OCI-LY7 (cell line): ENCODE data around the gene IKBKE. TPM values are rescaled to one million over a fixed set of nuclear protein-coding genes. Genes with fewer than 3 reads are reported as not detected.

Experiments
- BruUV-seq: library from RNA; stranded (reverse); fragments of 400-500 nt; replicated peaks from 2 replicates; lab custom pipeline; 2021; lab: Mats Ljungman, UMichigan
- CTCF ChIA-PET: fragments of 300-600 bp; sonication (Branson Sonifier 250); formaldehyde crosslinking; loops from one replicate; lab custom pipeline; 2022; ENCODE audit warnings: antibody characterized with exemption; ENCODE audit not compliant: unreplicated experiment; lab: Charles Lee
- POLR2A ChIA-PET: fragments of 300-600 bp; sonication (Branson Sonifier 250); formaldehyde crosslinking; loops from one replicate; lab custom pipeline; 2022; ENCODE audit warnings: antibody characterized with exemption; lab: Charles Lee
- DNase-seq: peaks from one replicate; pipeline ENCODE4 v3.0.0-alpha.2; 2015; ENCODE audit warnings: low spot score
- H2AFZ ChIP-seq: fragments of 200-600 bp; sonication (generic), shearing (Covaris generic); 2 replicates; pipeline ENCODE4 v1.6.1; 2014; ENCODE audit warnings: mild to moderate bottlenecking, antibody characterized with exemption, low read length, moderate library complexity
- H3K27ac ChIP-seq: fragments of 200-600 bp; sonication (generic); 2 replicates; pipeline ENCODE4 v1.5.1; 2014; ENCODE audit warnings: mixed run types, low read depth, mild to moderate bottlenecking, moderate library complexity, low read length, inconsistent platforms; ENCODE audit not compliant: poor library complexity, severe bottlenecking
- H3K36me3 ChIP-seq: fragments of 200-600 bp; sonication (generic); 2 replicates; pipeline ENCODE4 v1.6.1; 2014; ENCODE audit warnings: mild to moderate bottlenecking, antibody characterized with exemption, low read length, moderate library complexity, mixed read lengths; ENCODE audit not compliant: insufficient read depth
- H3K4me1 ChIP-seq: fragments of 200-600 bp; sonication (generic); 2 replicates; pipeline ENCODE4 v1.5.1; 2014; ENCODE audit warnings: mild to moderate bottlenecking, low read length; ENCODE audit not compliant: insufficient read depth, poor library complexity, severe bottlenecking
- H3K4me2 ChIP-seq: fragments of 200-600 bp; sonication (generic); 2 replicates; pipeline ENCODE4 v1.6.1; 2014; ENCODE audit warnings: mild to moderate bottlenecking, low read length
- H3K4me3 ChIP-seq: fragments of 200-600 bp; sonication (generic); 2 replicates; pipeline ENCODE4 v1.5.1; 2014; ENCODE audit warnings: mild to moderate bottlenecking, low read depth, low read length; ENCODE audit not compliant: poor library complexity, severe bottlenecking
- H3K79me2 ChIP-seq: fragments of 200-600 bp; sonication (generic); 2 replicates; pipeline ENCODE4 v1.6.1; 2016; ENCODE audit warnings: low read depth, mild to moderate bottlenecking, low read length, moderate library complexity, mixed read lengths; ENCODE audit not compliant: insufficient read depth
- H3K9me2 ChIP-seq: fragments of 200-600 bp; sonication (generic); 2 replicates; pipeline ENCODE4 v1.6.1; 2016; ENCODE audit warnings: mild to moderate bottlenecking, low read length, mixed read lengths; ENCODE audit not compliant: insufficient read depth
- H3K9me3 ChIP-seq: fragments of 200-600 bp; sonication (generic); 2 replicates; pipeline ENCODE4 v1.6.1; 2014; ENCODE audit warnings: mild to moderate bottlenecking, mixed run types, low read length, mixed read lengths
- H4K20me1 ChIP-seq: fragments of 200-600 bp; sonication (generic); 2 replicates; pipeline ENCODE4 v1.6.1; 2014; ENCODE audit warnings: mild to moderate bottlenecking, antibody characterized with exemption, low read length, moderate library complexity, mixed read lengths; ENCODE audit not compliant: insufficient read depth
- CTCF ChIP-seq: fragments of 200-600 bp; sonication (generic); conservative IDR thresholded peaks from 2 replicates; pipeline ENCODE4 v1.5.1; 2014; ENCODE audit warnings: mild to moderate bottlenecking, antibody characterized with exemption, low read length, moderate library complexity, mixed read lengths
- EZH2phosphoT487 ChIP-seq: fragments of 200-600 bp; sonication (generic); IDR thresholded peaks from 2 replicates; pipeline ENCODE4 v1.6.1; 2018; ENCODE audit warnings: low read depth, borderline replicate concordance, mild to moderate bottlenecking, mixed run types, antibody characterized with exemption, low read length, moderate library complexity, mixed read lengths
- intact Hi-C: fragments of 100-400 bp; cut with micrococcal nuclease; formaldehyde crosslinking; loops from one replicate; pipeline ENCODE4 v1.10.0; 2022; ENCODE audit not compliant: unreplicated experiment
- total RNA-seq, 2 experiments: library from RNA; depleted of rRNA in 1 of 2; stranded (reverse); fragments of >200 nt in 1 of 2; shearing (Covaris generic) in 1 of 2; gene quantifications; 2 replicates each; pipeline ENCODE4 v1.2.3, GENCODE V29; 2014 to 2022

IKBKE gene
- total RNA-seq, 2 experiments from 2014 or later: 23.9 to 38.5 TPM

- DNase-seq: no peak
- CTCF ChIA-PET: no interaction called here
- H4K20me1 ChIP-seq: no peaks in the 10 kb centered on the region
- H3K79me2 ChIP-seq: no peaks in the 10 kb centered on the region
- no peak overlapping the region for H3K27ac ChIP-seq
- H3K36me3 ChIP-seq: no peaks in the 10 kb centered on the region
- BruUV-seq: no TSS peak
- H2AFZ ChIP-seq: no peak overlapping the region
- intact Hi-C loops: loop anchor here (5.0 kb wide), 1 partner anchor 40 kb away; no protein-coding TSS in a partner anchor
- POLR2A ChIA-PET: interaction anchor here (0.7 kb wide), 1 partner anchor 14 kb away, joined by 6 read pairs; no protein-coding TSS in a partner anchor
- peaks cover 14% of the 10 kb centered on the region for H3K4me1 ChIP-seq
- no peak overlapping the region for H3K4me3 ChIP-seq
- no peak overlapping the region for H3K4me2 ChIP-seq
- TF ChIP-seq EZH2phosphoT487 (no peak), CTCF (no peak)
- H3K9me3 ChIP-seq: no peaks in the 10 kb centered on the region
- H3K9me2 ChIP-seq: no peaks in the 10 kb centered on the region
Measured at GRCh38 chr1:206537141-206537540, 66.9 kb downstream of the IKBKE start.

GRCh38 chr1:206538086-206538770 is 68.0 kb downstream of the IKBKE start:
- CTCF ChIA-PET: no interaction called here
- no peak overlapping the region for H3K4me3 ChIP-seq
- H4K20me1 ChIP-seq: no peaks in the 10 kb centered on the region
- intact Hi-C loops: loop anchor here (5.0 kb wide), 1 partner anchor 41 kb away; no protein-coding TSS in a partner anchor
- peaks cover 14% of the 10 kb centered on the region for H3K4me1 ChIP-seq
- POLR2A ChIA-PET: no interaction called here
- H3K27ac ChIP-seq: no peak overlapping the region
- H2AFZ ChIP-seq: no peak overlapping the region
- TF ChIP-seq CTCF (no peak), EZH2phosphoT487 (no peak)
- no peaks in the 10 kb centered on the region for H3K9me3 ChIP-seq
- no peak for DNase-seq
- no peaks in the 10 kb centered on the region for H3K36me3 ChIP-seq
- H3K9me2 ChIP-seq: no peaks in the 10 kb centered on the region
- H3K4me2 ChIP-seq: no peak overlapping the region
- H3K79me2 ChIP-seq: no peaks in the 10 kb centered on the region
- no TSS peak for BruUV-seq
